ENCODE results near the gene AARS2.

- TF ChIP-seq CTCF (IDR thresholded peaks at IDR 0.05), result no peak
- TF ChIP-seq POLR2AphosphoS5 (IDR thresholded peaks at IDR 0.05), result no peak
- no peak for TF ChIP-seq POLR2A (IDR thresholded peaks at IDR 0.05)
- no peak for TF ChIP-seq EP300 (IDR thresholded peaks at IDR 0.05)
These were observed 29.3 kb upstream of the AARS2 start, which contains the start of gene SPATS1 for GRCh38 chr6:44342489-44342888.
